ENCODE data around the gene AFTPH. TPM values are rescaled to one million over a fixed set of nuclear protein-coding genes. Genes with fewer than 3 reads are reported as not detected.

AFTPH gene
- total RNA-seq, 1 experiment from 2014 or later: 13.5 TPM

GRCh38 chr2:64532030-64532429 lies 7.9 kb downstream of the AFTPH start:
- H3K27ac ChIP-seq (ENCODE audit: insufficient read length, low read depth, low read length): no peak overlapping the region
- H3K23me2 ChIP-seq (ENCODE audit: insufficient read length, low read depth, low read length, poor library complexity, severe bottlenecking): no peaks in the 10 kb centered on the region
- no peak overlapping the region for H2BK5ac ChIP-seq (ENCODE audit: insufficient read length, low read length)
- H3K27me3 Mint-ChIP-seq (ENCODE audit: low read depth): no peaks in the 10 kb centered on the region
- peaks cover 4% of the 10 kb centered on the region for H3K79me1 ChIP-seq (ENCODE audit: insufficient read depth, low read depth, low read length, poor library complexity, severe bottlenecking)
- no peak overlapping the region for H2AK5ac ChIP-seq (ENCODE audit: insufficient read length, low read length)
- no peak overlapping the region for H3T11ph ChIP-seq (ENCODE audit: low read length)
- H3K14ac ChIP-seq (ENCODE audit: insufficient read depth, low read length): no peak overlapping the region
- H2BK120ac ChIP-seq (ENCODE audit: low read depth, low read length, poor library complexity, severe bottlenecking): no peak overlapping the region
- no peak overlapping the region for H4K5ac ChIP-seq (ENCODE audit: insufficient read length, low read depth, low read length)
- H3K18ac ChIP-seq (ENCODE audit: insufficient read length, low read depth, low read length): no peak overlapping the region
- no peaks in the 10 kb centered on the region for H3K36me3 Mint-ChIP-seq (ENCODE audit: insufficient read depth in 1 of 3, low read depth in 3 of 3)
- H3K4me2 ChIP-seq (ENCODE audit: insufficient read depth, insufficient read length, low read length): no peak overlapping the region
- no peaks in the 10 kb centered on the region for H3K9me3 Mint-ChIP-seq
- no peak overlapping the region for H3K23ac ChIP-seq (ENCODE audit: insufficient read length, low read depth, low read length)
- H3K79me2 ChIP-seq (ENCODE audit: insufficient read depth, low read length): no peaks in the 10 kb centered on the region
- no peak for TF ChIP-seq CTCF (conservative IDR thresholded peaks at IDR 0.05)
- no peak overlapping the region for H4K8ac ChIP-seq (replicated peaks; ENCODE audit: insufficient read length, low read depth, low read length)
- no peak overlapping the region for H2BK12ac ChIP-seq (ENCODE audit: insufficient read length, low read depth, low read length)
- H3K4me3 Mint-ChIP-seq: no peak overlapping the region
- no peak overlapping the region for H2AFZ ChIP-seq (ENCODE audit: low read length)
- no peak overlapping the region for H4K91ac ChIP-seq (ENCODE audit: insufficient read length, low read depth, low read length)
- no peak overlapping the region for H3K4ac ChIP-seq (ENCODE audit: low read depth, low read length)
- no peaks in the 10 kb centered on the region for H3K27me3 ChIP-seq (ENCODE audit: insufficient read depth, low read length)
- H3K9ac ChIP-seq (ENCODE audit: extremely low read depth, insufficient read length, low read length): no peak overlapping the region
- H3K4me1 ChIP-seq (ENCODE audit: insufficient read depth, low read length): no peaks in the 10 kb centered on the region
- DNase-seq: no peak
- H3K27ac Mint-ChIP-seq: 0 out of 7 replicates have a peak overlapping the region, but pooled peaks of 1 of the 3 experiments have one; percentile 1
- no peaks in the 10 kb centered on the region for H4K20me1 ChIP-seq (ENCODE audit: control insufficient read depth, insufficient read depth, insufficient read length)
- H3K9me3 ChIP-seq (ENCODE audit: control insufficient read depth, low read depth, low read length): no peaks in the 10 kb centered on the region
- H2BK20ac ChIP-seq (ENCODE audit: low read depth, low read length, poor library complexity, severe bottlenecking): no peak overlapping the region
- H3K56ac ChIP-seq (ENCODE audit: insufficient read length, low read depth, low read length): no peak overlapping the region
- no peak overlapping the region for H2BK15ac ChIP-seq (ENCODE audit: low read depth, low read length)
- peaks cover 0 to 2% of the 10 kb centered on the region in 2 experiments; a peak in 1 of 4 replicates for H3K4me1 Mint-ChIP-seq

Measured in H9 (cell line).